Endothelial cell of umbilical vein (primary cell): ENCODE data around the gene ATP6V0A4. TPM values are rescaled to one million over a fixed set of nuclear protein-coding genes. Genes with fewer than 3 reads are reported as not detected.

Source experiments
- BruUV-seq: library from RNA; stranded (reverse); fragments of 400-500 nt; replicated peaks from 2 replicates; lab custom pipeline; 2021; lab: Mats Ljungman, UMichigan
- CTCF ChIA-PET: fragments of 300-600, 350-600 bp; sonication (Branson Sonifier 250); formaldehyde crosslinking; loops from one replicate; lab custom pipeline; 2021; ENCODE audit warnings: antibody characterized with exemption, inconsistent platforms; lab: Charles Lee
- POLR2A ChIA-PET: fragments of 300-600, 350-600 bp; sonication (Branson Sonifier 250); formaldehyde crosslinking; loops from one replicate; lab custom pipeline; 2021; ENCODE audit warnings: antibody characterized with exemption, inconsistent platforms; lab: Charles Lee
- DNase-seq: peaks from one replicate; pipeline ENCODE4 v3.0.0-alpha.2; 2011; ENCODE audit warnings: low read depth, low spot score
- FAIRE-seq: peaks from 2 replicates; lab custom pipeline; 2011; peaks lifted over from hg19 to GRCh38; lab: Jason Lieb, UNC
- H2AFZ ChIP-seq: 2 replicates; pipeline ENCODE4 v1.6.0; 2012; ENCODE audit warnings: low read depth, low read length, control low read depth, inconsistent platforms
- H3K27ac ChIP-seq: 2 replicates; pipeline ENCODE4 v1.5.1; 2011; ENCODE audit warnings: low read depth, mild to moderate bottlenecking, control low read depth, low read length, moderate library complexity; ENCODE audit not compliant: insufficient read depth
- H3K27me3 ChIP-seq, 2 experiments: 2 replicates each; pipeline versions ENCODE4 v1.6.0 to v1.6.1; 2011; ENCODE audit warnings: low read length in 2 of 2, mixed read lengths in 1 of 2; ENCODE audit not compliant: control insufficient read depth in 2 of 2, insufficient read depth in 2 of 2
- H3K36me3 ChIP-seq, 2 experiments: 2 replicates in 1 of 2; 3 replicates in 1 of 2; pipeline ENCODE4 v1.5.1; 2011; ENCODE audit warnings: low read length in 2 of 2, mild to moderate bottlenecking in 1 of 2, moderate library complexity in 1 of 2; ENCODE audit not compliant: control insufficient read depth in 2 of 2, insufficient read depth in 2 of 2; ENCODE audit errors: extremely low read depth in 1 of 2
- H3K4me1 ChIP-seq: 3 replicates; pipeline ENCODE4 v1.5.1; 2011; ENCODE audit warnings: mild to moderate bottlenecking, low read length; ENCODE audit not compliant: control insufficient read depth, insufficient read depth; ENCODE audit errors: extremely low read depth
- H3K4me2 ChIP-seq: 2 replicates; pipeline ENCODE4 v1.6.1; 2011; ENCODE audit warnings: low read length, control low read depth, mixed read lengths; ENCODE audit not compliant: insufficient read depth
- H3K4me3 ChIP-seq, 3 experiments: fragments of 200-600 bp in 1 of 3; sonication (generic), shearing (Covaris generic) in 1 of 3; replicated peaks in 1 of 3; 2 replicates each; pipeline ENCODE4 v1.5.1; 2011 to 2016; ENCODE audit warnings: control low read depth in 3 of 3, low read length in 3 of 3, mild to moderate bottlenecking in 2 of 3, inconsistent platforms in 1 of 3, low read depth in 1 of 3, moderate library complexity in 1 of 3; ENCODE audit not compliant: insufficient read depth in 1 of 3
- H3K79me2 ChIP-seq: 2 replicates; pipeline ENCODE4 v1.6.0; 2012; ENCODE audit warnings: low read length, inconsistent platforms; ENCODE audit not compliant: control insufficient read depth, insufficient read depth
- H3K9ac ChIP-seq: replicated peaks from 2 replicates; pipeline ENCODE3; 2011; ENCODE audit warnings: low read length, control low read depth; ENCODE audit not compliant: insufficient read depth; ENCODE audit errors: extremely low read depth
- H3K9me1 ChIP-seq: replicated peaks from 3 replicates; pipeline ENCODE4 v1.6.0; 2011; ENCODE audit warnings: mild to moderate bottlenecking, low read length; ENCODE audit not compliant: control insufficient read depth, insufficient read depth; ENCODE audit errors: extremely low read depth
- H3K9me3 ChIP-seq: replicated peaks from 2 replicates; pipeline ENCODE4 v1.5.1; 2012; ENCODE audit warnings: low read length, inconsistent platforms; ENCODE audit not compliant: control insufficient read depth, insufficient read depth
- H4K20me1 ChIP-seq: replicated peaks from 2 replicates; pipeline ENCODE3; 2011; ENCODE audit warnings: mild to moderate bottlenecking, low read length; ENCODE audit not compliant: control insufficient read depth, insufficient read depth; ENCODE audit errors: extremely low read depth
- CTCF ChIP-seq, 2 donors: IDR thresholded peaks; 1 replicate in 1 of 2; 2 replicates in 1 of 2; pipeline ENCODE4 v1.5.1; 2011; ENCODE audit warnings: low read length in 2 of 2, mild to moderate bottlenecking in 2 of 2, moderate library complexity in 2 of 2, control low read depth in 1 of 2, inconsistent platforms in 1 of 2, low read depth in 1 of 2; ENCODE audit not compliant: insufficient read depth in 1 of 2; ENCODE audit errors: extremely low read depth in 1 of 2
- EZH2 ChIP-seq: IDR thresholded peaks from 2 replicates; pipeline ENCODE4 v1.6.1; 2012; ENCODE audit warnings: borderline replicate concordance, low read depth, mild to moderate bottlenecking, moderate library complexity, low read length, inconsistent platforms; ENCODE audit not compliant: severe bottlenecking
- FOS ChIP-seq: IDR thresholded peaks from 2 replicates; pipeline ENCODE4 v1.6.1; 2011; ENCODE audit warnings: mild to moderate bottlenecking, low read length, moderate library complexity, borderline replicate concordance; ENCODE audit not compliant: insufficient read depth
- GATA2 ChIP-seq: IDR thresholded peaks from 2 replicates; pipeline ENCODE4 v1.7.0; 2011; ENCODE audit warnings: low read depth, mild to moderate bottlenecking, moderate library complexity, mixed read lengths, low read length; ENCODE audit not compliant: insufficient read length, insufficient read depth
- JUN ChIP-seq: IDR thresholded peaks from 2 replicates; pipeline ENCODE4 v1.6.1; 2011; ENCODE audit warnings: borderline replicate concordance, low read depth; ENCODE audit not compliant: insufficient read length, insufficient read depth
- MAX ChIP-seq: IDR thresholded peaks from 2 replicates; pipeline ENCODE4 v1.6.1; 2011; ENCODE audit not compliant: insufficient read depth, insufficient read length
- MYC ChIP-seq: IDR thresholded peaks from one replicate; pipeline ENCODE4 v1.6.1; 2011; ENCODE audit warnings: mild to moderate bottlenecking, low read depth, low read length
- POLR2A ChIP-seq: IDR thresholded peaks from 2 replicates; pipeline ENCODE4 v1.6.1; 2012; ENCODE audit warnings: low read depth, mild to moderate bottlenecking, control low read depth, low read length
- POLR2AphosphoS5 ChIP-seq: IDR thresholded peaks from 2 replicates; pipeline ENCODE4 v1.6.1; 2012; ENCODE audit warnings: low read depth, mild to moderate bottlenecking, control low read depth, low read length, moderate library complexity; ENCODE audit not compliant: insufficient read depth
- dilution Hi-C: fragments of 300-500 bp; cut with MboI; formaldehyde crosslinking; loops from one replicate; pipeline ENCODE4 v1.15.0; 2019; ENCODE audit warnings: low sequenced_read_pairs; ENCODE audit not compliant: extremely low pct_ligation_motif_present
- intact Hi-C: fragments of 100-400 bp; cut with micrococcal nuclease; formaldehyde crosslinking; loops from one replicate; pipeline ENCODE4 v1.10.0; 2022
- polyA plus RNA-seq, 4 experiments: library from polyadenylated mRNA; depleted of rRNA in 3 of 4; stranded (reverse) in 3 of 4; unstranded in 1 of 4; fragments of >200 nt; gene quantifications; 2 replicates each; pipeline versions ENCODE4 v1.2.1 to v1.2.3, GENCODE V29; 2011 to 2012; ENCODE audit warnings: missing spikeins in 1 of 4
- total RNA-seq: library from RNA; stranded (reverse); gene quantifications from 2 replicates; pipeline ENCODE4 v1.2.3, GENCODE V29; 2021

Gene ATP6V0A4
- total and polyA plus RNA-seq, 2 donors (not counting 3 experiments of a cell fraction or from before 2014, with no cell fraction given), result 0.07 to 0.24 TPM

GRCh38 chr7:138710536-138711385, 87.2 kb downstream of the ATP6V0A4 start:
- dilution Hi-C loops, result no loop called here
- FAIRE-seq (no peak), DNase-seq (no peak)
- ChIA-PET CTCF (interaction anchor here (0.8 kb wide), 1 partner anchor 28 kb away, joined by 3 read pairs; no protein-coding TSS in a partner anchor), POLR2A (no interaction called here)
- H3K4me3 ChIP-seq, result no peak overlapping the region
- no peaks in the 10 kb centered on the region for H3K36me3 ChIP-seq
- no peak overlapping the region for H3K9ac ChIP-seq
- TF ChIP-seq MYC, result no peak
- TF ChIP-seq FOS, result no peak
- no peak for TF ChIP-seq POLR2AphosphoS5
- no peak for TF ChIP-seq JUN
- no peak for TF ChIP-seq MAX
- TF ChIP-seq POLR2A, result no peak
- H3K4me2 ChIP-seq, result no peak overlapping the region
- no peaks in the 10 kb centered on the region for H3K27me3 ChIP-seq
- H3K9me3 ChIP-seq, result no peaks in the 10 kb centered on the region
- intact Hi-C loops, result no loop called here
- H3K9me1 ChIP-seq, result no peaks in the 10 kb centered on the region
- no peak overlapping the region for H2AFZ ChIP-seq
- no TSS peak for BruUV-seq
- no peaks in the 10 kb centered on the region for H4K20me1 ChIP-seq
- H3K79me2 ChIP-seq, result no peaks in the 10 kb centered on the region
- H3K4me1 ChIP-seq, result no peaks in the 10 kb centered on the region
- no peak overlapping the region for H3K27ac ChIP-seq

GRCh38 chr7:138705167-138705566, 92.8 kb downstream of the ATP6V0A4 start:
- intact Hi-C loops, result no loop called here
- FAIRE-seq, result no peak
- CTCF ChIA-PET, result no interaction called here

More at GRCh38 chr7:138705167-138705566, 92.8 kb downstream of the ATP6V0A4 start:
- no peak for DNase-seq
- TF ChIP-seq FOS (no peak), CTCF (IDR thresholded peaks at IDR 0.05; ENCODE audit: extremely low read depth in 1 of 2, insufficient read depth in 1 of 2, low read depth in 1 of 2, low read length in 2 of 2) (no peak), MYC (no peak), POLR2A (no peak), GATA2 (no peak), EZH2 (no peak), MAX (no peak), POLR2AphosphoS5 (no peak), JUN (no peak)
- no TSS peak for BruUV-seq
- Histone ChIP-seq H3K9me3 (no peaks in the 10 kb centered on the region), H3K27me3 (no peaks in the 10 kb centered on the region), H3K4me1 (no peaks in the 10 kb centered on the region), H3K9ac (no peak overlapping the region), H2AFZ (no peak overlapping the region), H3K4me2 (no peak overlapping the region), H3K36me3 (no peaks in the 10 kb centered on the region), H4K20me1 (no peaks in the 10 kb centered on the region), H3K9me1 (no peaks in the 10 kb centered on the region), H3K4me3 (no peak overlapping the region), H3K27ac (no peak overlapping the region), H3K79me2 (no peaks in the 10 kb centered on the region)
- dilution Hi-C loops, result no loop called here
- POLR2A ChIA-PET, result no interaction called here
